Hindlimb muscle (tissue), 1 donor: Measurements from ENCODE around the gene RASAL2. TPM values are rescaled to one million over a fixed set of nuclear protein-coding genes. Genes with fewer than 3 reads are reported as not detected.
A peak's percentile ranks its signal among the peaks of the same experiment; 100 is the strongest.
"Not testable (repeated sequence)": the region's sequence is repeated elsewhere in the genome, so short reads cannot be mapped to it uniquely, and the experiment has no call there.

ENCODE experiments used
- DNase-seq: peaks from one replicate; pipeline ENCODE4 v3.0.0-alpha.2; 2013
- polyA plus RNA-seq: library from polyadenylated mRNA; unstranded; fragments of 120-200 nt; gene quantifications from one replicate; pipeline ENCODE4 v1.2.1, GENCODE V29; 2013; ENCODE audit not compliant: insufficient read length

RASAL2 gene
- polyA plus RNA-seq, 1 donor: 16.0 TPM

DNA sequence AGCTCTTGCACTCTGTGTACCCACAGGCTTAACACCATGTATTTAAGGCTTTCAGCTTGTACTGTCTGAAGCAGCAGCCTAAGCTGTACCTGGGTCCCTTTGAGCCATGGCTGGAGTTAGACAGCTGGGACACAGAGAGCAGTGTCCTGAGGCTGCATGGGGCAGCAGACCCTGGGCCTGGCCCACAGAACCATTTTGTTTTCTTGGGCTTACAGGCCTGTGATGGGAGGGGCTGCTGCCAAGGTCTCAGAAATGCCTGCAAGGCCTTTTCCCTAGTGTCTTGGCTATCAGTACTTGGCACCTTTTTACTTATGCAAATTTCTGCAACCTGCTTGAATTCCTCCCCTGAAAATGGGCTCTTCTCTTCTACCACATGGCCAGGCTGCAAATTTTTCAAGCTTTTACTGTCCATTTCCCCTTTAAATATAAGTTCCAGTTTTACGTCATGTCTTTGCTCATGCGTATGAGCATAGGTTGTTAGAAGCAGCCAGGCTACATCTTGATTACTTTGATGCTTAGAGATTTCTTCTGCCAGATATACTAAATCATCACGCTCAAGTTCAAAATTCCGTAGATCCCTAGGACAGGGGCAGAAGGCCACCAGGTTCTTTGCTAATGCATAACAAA, 259.0 kb downstream of the RASAL2 start:
- no peak for DNase-seq

DNA sequence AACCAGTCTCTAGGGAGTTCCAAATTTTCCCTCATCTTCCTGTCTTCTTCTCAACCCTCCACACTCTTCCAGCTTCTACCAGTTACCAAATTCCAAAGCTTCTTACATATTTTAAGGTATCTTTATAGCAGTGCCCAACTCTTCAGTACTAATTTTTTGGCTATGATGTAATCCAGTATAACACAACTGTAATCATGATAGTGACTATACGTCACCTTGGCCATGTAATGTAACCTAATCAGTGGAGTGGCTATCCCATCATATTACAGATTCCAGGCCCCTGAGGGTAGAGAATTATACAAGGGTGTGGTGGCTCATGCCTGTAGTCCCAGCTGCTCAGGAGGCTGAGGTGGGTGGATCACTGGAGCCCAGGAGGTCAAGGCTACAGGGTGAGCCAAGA, 259.6 kb downstream of the RASAL2 start:
- no peak for DNase-seq

DNA sequence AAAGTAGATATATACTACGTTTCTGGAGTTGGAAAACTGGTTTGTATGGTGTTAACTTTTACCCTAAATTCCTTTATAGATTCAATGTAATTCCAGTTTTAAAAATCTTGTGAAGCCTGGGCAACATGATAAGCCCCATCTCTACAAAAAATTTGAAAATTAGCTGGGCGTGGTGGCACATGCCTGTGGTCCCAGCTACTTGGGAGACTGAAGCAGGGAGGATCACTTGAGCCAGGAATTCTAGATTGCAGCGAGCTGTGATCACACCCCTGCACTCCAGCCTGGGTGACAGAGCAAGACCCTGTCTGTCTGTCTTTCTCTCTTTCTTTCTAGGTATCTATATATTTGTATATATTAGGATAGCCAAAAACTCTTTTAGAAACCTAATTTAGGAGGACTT, 260.9 kb downstream of the RASAL2 start:
- DNase-seq: no peak

DNA sequence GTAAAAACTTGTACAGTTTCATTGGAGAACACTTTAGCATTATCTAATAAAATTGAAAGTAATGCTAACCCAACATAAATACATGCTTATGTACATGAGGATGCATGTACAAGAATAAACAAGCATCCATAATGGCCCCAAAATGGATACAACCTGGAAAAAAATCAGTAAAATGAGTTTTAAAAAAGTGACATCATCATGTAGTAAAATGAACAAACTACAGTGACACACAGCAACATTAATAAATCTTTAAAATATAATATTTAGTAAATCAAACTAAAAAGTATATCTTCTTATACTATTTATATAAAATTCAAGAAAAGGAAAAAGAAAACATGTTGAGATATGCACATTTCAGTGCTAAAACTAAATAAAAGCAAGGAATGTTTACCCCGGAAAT, 262.4 kb downstream of the RASAL2 start:
- DNase-seq: no peak

DNA sequence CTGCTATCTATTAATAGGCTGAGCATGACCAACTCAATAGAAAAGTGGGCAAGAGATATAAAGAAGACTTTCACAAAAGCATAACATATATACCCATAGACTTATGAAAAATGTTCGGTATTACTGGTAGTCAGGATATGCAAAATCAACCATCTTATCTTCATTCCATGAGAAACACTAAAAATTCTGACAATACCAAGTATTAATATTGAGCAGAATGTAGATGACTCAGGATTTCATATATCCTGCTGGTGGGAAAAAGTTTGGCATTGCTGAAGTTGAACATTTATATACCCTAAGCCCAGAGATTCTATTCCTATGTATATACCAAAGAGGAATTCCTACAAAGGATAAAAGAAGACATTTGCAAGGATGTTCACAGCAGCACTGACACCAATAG, 264.6 kb downstream of the RASAL2 start:
- DNase-seq: no peak

DNA sequence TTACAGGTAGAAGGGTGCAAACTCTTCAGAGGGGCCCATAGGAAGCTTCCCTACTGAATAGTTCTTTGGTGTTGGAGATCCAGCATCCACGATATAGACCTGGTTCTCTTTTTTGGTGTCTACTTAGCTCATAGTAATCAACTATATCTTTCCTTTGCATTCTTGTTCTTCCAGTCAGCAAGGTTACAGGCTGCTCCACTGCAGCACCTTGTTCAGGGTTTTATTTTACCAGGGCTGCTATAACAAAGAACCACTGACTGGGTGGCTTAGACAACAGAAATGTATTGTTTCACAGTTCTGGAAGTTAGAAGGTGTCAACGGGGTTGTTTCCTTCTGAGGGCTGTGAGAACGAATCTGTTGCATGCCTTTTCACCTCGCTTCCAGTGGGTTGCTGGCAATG, 266.5 kb downstream of the RASAL2 start:
- DNase-seq: no peak

DNA sequence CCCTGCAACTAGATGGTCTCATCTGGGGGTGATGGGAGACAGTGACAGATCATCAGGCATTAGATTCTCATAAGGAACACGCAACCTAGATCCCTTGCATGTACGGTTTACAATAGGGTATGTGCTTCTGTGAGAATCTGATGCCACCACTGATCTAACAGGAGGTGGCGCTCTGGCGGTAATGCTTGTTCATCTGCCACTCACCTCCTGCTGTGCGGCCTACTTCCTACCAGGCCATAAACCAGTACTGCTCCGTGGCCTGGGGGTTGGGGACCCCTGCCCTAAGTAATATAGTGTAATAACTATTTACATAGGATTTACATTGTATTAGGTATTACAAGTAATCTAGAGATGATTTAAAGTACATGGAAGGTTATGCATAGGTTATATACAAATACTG, 267.9 kb downstream of the RASAL2 start:
- DNase-seq: no peak

DNA sequence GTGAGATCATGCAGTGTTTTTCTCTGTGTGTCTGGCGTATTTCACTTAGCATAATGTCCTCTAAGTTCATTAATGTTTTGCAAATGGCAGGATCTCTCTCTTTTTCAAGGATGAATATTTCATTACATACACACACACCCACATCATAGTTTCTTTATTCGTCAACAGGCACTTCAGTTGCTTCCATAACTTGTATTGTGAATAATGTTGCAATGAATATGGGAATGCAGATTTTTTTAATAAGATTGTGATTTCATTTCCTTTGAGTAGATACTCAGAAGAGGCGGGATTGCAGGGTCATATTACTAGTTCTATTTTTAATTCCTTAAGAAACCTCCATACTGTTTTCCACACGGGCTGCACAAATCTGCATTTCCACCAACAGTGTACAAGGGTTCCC, 268.8 kb downstream of the RASAL2 start:
- DNase-seq: no peak

DNA sequence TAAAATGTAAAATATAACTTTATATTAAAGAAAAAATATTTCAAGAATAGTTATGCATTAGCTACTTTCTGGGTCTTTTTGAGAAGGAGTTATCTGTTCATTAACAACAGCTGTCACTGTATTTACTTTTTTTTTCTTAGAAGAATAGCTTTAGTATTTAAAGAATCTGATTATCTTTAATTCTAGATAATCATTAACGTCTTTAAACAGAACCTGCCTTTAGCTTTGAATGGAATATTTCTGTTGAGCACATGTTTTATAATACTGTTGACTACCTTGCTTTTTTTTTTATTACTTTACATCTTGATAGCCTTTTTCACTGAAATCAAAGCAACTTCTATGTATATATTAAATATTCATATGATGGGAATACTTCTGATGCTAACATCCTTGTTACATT, 270.9 kb downstream of the RASAL2 start:
- no peak for DNase-seq

DNA sequence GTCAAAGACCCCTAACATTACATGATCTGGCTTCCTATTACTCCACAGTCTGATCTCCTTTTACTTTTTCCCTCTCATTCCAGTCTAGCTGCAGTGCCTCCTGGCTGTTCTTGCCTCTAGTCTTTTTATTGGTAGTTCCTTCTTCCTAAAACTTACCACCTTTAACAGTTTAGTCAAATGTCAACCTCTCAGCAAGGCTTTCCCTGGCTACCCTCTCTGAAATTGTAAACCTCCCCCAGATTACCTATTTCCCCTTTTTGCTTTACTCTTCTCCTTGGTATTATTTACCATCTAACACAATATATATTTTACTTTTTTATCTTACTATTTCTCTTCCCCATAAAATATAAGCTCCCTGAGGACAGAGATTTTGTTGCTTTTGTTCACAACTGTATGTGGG, 273.2 kb downstream of the RASAL2 start:
- DNase-seq: no peak

DNA sequence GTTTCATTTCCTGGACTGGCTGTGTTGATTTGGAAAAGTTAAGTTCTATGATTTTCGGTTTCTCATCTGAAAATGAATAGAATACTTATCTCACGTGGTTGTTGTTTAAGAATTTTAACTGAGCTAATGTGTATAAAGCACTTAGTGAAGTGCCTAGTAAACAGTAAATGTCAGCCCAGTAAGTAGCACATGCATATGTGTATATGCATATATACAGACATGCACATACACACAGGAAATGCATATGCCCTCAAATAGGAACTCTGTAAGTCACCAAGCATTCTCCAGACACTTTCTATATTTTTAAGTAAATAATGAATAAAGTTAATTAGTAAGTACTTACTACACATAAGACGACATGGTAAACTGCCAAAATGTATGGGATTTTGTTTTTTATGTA, 274.3 kb downstream of the RASAL2 start:
- no peak for DNase-seq

DNA sequence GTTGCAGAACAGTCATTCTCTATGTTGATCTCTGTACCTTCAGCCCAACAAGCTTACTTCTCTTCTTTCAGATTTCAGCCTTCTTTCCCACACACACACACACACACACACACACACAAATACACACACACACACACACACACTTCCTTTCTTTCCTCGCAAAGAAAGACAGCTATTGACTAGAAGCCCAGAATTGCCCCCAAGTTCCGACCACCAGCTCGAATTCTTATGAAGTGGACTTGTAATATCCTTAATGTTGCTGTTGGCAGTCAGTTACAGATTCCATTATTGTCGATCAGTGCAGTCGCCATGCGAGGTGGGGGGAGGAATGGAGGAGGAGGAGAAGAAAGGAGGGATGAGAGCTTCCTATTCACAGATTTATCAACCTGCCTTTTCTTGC, 277.3 kb downstream of the RASAL2 start:
- DNase-seq: peak; percentile 65

DNA sequence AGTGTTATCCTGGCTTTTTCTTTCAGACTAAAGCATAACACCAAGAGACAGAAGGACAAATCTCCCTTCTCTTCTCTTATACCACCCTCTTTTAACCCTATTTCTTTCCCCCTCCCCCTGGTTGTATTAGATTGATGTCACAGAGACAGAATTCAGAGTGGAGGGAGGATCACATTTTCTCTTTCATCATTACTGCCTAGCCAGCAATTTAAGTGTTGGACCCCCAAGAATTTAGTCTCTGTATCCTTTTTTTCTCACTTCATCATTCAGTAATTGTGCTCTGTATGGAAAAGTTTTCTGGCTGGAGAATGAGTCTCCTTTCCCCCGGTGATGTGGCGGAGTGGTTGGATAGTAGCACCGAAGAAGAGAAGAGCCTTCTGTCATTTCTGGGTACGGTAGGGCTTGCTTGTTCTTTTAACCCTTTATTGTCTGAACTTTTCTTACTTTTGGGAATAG, 278.1 kb downstream of the RASAL2 start:
- peak; percentile 43 for DNase-seq

DNA sequence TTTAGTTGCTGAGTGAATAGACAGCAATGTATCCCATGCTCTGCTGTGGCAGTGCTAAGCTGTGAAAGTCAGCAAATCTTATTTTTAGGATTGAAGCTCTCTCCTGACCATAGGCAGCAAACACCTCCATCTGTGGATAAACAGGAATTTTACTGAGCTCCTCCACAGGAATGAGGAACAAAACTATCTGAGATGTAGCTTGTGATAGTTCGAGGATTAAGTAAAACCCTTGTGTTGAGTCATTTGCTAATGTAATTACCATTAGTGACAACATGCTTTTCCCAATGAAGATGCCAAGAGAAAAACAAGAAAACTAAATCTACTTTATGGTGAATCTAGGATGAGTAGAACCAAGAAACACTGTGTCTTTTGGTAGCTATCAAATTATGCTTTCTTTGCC, 280.1 kb downstream of the RASAL2 start:
- DNase-seq: no peak

DNA sequence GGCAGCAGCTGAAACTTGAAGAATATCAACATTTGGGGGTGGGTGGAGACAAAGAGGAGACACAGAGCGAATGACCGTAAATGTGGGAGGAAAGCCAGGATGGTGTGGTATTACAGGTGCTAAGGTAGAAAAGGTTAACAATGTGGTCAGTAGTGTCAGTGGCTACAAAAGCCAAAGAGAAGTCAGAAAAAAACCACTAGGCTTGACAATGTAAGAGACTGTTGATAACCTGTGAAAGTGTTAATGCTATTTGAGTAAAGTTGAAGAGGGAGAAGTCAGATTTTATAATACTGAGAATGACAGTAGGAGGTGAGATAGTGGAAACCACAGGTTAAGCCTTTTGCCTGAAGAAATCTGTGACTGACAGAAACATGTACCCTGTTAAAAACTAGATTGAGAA, 282.1 kb downstream of the RASAL2 start:
- no peak for DNase-seq

DNA sequence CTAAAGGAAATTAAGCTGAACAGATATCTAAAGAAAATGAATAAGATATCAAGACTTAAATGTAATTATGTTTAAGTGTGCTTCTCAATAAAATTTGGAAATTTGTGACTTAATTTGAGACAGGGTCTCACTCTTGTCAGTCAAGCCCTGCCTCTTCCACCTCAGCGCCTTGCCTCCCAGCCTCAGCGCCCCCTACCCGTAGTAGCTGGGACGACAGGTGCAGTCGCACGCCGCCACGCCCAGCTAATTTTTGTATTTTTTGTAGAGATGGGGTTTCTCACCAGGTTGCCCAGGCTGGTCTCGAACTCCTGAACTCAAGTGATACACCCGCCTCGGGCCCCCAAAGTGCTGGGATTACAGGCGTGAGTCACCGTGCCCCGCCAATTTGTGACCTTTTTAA, 285.9 kb downstream of the RASAL2 start:
- DNase-seq: no peak

DNA sequence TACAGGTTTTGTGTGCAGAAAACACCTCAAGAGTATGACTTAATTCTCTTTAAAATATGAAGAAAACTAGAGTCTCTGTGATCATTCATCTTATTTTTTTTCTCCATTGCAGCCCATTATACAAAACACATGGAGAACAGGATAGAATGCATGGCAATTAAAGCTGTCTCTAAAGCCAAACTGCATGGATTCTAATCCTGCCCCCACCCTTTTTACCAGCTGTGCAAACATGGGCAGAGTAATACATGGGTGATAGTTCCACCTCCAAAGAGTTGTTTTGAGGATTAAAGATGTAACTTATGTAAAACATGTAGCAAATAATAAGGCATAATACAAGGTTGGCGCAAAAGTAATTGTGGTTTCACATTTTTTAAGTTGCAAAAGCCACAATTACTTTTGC, 288.5 kb downstream of the RASAL2 start:
- no peak for DNase-seq

DNA sequence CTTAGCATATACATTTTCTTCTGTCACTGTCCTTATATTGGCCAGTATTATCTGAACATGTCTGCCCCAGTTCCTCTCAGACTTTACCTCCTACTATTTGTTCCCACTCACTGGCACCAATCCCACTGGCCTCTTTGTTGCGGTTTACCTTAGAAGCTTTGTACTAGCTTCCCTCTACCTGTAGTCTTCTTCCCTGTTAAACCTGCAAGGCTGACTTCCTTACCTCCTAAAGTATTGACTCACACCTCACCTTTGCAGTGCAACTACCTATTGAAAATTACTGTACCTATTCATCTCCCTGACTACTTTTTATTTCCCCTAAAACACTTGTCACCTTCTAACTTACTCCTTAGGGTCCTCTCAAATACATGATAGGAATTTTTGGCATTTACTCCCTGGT, 291.8 kb downstream of the RASAL2 start:
- DNase-seq: no peak

DNA sequence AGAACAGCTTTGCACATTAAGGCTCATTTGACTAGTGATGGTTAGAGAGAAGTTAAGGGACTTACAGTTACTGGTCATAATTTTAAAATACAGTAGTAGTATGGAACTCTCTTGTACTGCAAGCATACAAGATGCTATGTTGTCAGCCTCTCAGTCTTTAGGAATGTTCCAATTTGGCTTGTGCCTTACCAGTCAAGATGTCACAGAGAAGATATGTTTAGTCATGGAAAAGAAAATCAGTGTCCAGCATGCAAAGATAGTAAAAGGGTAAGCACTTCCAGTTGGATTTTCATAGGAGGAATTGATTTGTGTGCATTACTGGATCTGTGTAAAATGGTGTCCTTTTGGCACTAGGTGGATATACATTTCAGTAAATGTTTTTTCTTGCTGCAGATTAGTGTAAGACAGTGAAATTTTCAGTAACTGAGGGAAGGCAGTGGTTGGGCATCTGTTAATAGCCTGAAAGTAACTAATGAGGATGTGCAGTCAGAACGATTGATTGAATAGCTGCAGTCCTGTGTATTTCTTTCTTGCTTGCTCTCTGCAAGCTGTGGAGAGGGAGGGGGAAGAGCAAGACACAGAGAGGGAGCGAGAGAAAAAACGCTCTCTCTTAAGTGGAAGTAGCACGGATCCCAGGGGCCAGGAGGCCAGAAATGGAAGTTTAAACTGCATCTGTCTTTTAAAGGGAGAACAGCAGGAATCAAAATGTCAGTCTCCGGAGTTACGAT, 294.7 kb downstream of the RASAL2 start:
- DNase-seq: peak; percentile 38

DNA sequence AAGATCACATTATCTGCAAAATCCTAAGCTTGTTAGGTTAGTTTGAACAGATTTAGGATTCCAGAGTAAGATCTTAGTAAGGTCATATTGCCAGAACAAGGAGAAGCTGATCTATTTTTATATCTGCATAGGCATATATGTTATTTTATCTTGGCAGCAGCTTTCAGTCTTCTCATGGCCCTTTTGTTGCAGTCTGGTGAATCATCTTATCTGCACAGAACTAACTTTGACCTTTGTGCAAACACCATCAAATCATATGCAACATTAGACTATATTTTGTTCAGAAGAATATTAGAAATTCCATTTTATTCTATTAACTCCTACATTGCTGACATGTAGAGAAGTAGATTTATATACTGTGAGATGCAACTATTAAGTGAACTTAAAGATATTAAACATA, 295.5 kb downstream of the RASAL2 start:
- no peak for DNase-seq

DNA sequence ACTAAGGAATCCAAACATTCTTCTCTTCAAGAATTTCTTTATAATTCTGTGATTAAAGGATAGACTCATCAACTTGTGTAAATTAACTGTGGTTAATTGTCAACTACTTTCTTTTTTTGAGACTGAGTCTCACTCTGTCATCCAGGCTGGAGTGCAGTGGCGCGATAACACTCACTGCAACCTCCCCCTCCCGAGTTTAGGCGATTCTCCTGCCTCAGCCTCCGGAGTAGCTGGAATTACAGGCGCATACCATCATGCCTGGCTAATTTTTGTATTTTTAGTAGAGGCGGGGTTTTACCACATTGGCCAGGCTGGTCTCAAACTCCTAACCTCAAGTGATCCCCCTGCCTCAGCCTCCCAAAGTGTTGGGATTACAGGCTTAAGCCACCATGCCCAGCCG, 296.4 kb downstream of the RASAL2 start:
- DNase-seq: not testable (repeated sequence)

DNA sequence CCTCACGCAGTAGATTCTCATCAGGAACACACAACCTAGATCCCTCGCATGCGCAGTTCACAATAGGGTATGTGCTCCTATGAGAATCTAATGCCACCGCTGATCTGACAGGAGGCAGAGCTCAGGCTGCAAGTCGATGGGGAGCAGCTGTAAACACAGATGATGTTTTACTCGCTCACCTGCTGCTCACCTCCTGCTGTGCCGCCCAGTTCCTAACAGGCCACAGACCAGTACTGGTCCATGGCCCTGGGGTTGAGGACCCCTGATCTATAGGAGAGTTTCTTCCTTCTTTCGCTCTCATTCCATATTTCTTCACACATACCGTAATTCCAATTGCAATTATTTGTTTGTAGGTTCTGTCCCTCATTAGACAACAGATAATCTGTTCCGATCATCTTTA, 299.5 kb downstream of the RASAL2 start:
- DNase-seq: no peak

DNA sequence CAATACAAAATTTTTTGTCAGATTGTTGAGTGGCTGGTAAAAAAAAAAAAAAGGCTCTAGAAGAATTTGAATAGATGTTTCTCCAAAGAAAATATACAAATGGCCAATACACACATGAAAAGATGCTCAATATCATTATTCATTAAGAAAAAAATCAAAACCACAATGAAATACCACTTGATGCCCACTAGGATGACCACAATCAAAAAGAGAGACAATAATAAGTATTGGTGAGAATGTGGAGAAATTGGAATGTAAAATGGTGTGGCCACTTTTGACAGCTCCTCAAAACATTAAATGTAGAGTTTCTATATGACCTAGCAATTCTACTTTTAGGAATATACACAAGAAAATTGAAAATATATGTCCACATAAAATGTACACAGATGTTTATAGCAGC, 302.9 kb downstream of the RASAL2 start:
- DNase-seq: no peak

DNA sequence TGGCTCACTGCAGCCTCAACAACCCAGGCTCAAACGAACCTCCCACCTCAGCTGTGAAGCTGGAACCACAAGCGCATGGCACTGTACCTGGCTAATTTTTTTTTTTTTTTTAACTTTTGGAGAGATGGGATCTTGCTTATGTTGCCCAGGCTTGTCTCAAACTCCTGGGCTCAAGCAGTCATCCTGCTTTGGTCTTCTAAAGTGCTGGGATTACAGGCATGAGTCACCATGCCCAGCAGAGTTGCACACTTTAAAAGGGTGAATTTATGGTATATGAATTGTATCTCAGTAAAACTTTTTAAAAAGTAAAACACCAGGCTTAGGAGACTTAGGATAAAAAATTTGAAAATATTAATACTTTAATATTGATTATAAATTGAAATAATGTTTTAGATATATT, 303.8 kb downstream of the RASAL2 start:
- DNase-seq: no peak
